GM18907 (cell line): Measurements from ENCODE around the gene TEDC1.

Experiments used
- ATAC-seq: cut with Tn5 transposase; IDR thresholded peaks from one replicate; pipeline ENCODE4 v1.9.1; 2021; ENCODE audit warnings: mild to moderate bottlenecking, moderate library complexity; ENCODE audit not compliant: unreplicated experiment

Gene TEDC1

DNA sequence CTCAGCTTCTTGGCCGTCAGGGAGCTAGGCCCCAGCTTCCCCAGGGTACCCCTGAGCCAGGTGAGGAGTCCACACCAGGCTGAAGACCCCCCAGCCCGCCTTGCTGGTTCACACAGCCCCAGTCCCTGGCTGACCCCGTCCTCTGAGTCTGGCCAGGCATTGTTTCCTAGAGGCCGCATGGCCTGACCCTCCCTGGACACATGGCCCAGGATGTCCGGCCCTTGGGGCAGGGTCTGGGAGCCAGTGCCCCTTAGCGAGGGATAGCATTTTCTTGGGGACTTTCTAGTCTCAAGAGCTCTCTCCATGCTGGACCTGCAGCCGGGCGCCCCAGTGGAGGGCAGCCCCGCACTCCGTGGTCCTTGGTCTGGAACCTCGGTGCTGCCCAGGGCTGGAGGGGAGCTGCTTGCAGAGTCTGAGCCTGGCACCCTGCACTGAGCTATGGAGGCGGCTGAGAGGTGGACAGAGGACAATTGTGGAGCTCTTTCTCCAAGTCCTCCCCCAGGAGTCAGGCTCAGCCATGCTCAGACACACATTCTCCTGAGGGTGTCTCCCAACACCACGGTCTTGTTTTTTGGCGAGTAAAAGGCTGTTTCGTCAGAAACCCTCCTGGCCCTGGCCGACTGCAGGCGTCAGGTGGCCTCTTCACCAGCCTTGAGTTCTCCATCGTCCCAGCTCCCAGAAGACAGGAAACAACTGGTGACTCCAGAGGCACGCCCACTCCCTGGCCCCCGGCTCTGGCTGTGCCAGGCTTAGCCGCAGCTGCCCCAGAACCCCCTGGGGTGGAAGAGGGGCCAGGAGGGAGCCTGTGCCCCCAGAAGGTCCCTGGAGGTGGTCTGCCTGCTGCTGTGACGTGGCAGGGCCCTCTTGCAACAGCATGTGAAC, 34.1 kb upstream of the TEDC1 start:
- no peak for ATAC-seq

- ATAC-seq = no peak
Observed at GRCh38 chr14:105458010-105458409, 33.0 kb upstream of the TEDC1 start.

DNA sequence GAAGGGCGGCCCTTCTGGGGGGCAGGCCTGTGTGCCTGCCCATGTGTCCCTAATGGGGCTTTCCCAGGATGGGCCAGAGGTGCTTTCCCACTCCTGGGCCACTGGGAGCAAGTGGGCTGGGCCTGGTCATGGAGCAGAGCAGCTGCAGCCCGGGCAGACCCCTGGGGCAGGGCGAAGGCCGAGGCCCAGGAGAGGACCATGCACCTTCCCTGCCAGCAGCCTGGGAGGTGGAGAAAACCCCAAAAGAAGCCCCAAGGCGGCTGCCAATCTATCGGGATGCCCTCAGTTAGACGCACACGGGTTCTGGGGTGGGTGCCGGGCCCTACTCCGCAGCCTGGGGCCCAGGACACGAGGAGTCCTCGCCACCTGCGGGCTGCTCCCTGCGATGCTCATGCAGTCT, 32.5 kb upstream of the TEDC1 start:
- ATAC-seq = no peak

DNA sequence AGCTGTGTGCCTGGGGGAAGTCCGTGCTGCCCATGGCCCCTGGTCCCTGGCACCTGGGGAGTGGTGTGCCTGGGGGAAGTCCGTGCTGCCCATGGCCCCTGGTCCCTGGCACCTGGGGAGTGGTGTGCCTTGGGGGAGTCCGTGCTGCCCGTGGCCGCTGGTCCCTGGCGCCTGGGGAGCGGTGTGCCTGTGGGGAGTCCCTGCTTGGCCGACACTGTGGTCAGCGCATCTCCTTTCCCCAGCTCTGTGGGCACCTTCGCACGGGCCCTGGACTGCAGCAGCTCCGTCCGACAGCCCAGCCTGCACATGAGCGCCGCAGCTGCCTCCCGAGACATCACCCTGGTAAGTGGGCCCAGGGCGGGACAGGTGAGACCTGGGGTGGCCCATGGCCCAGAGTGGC, 30.9 kb upstream of the TEDC1 start:
- no peak for ATAC-seq

GRCh38 chr14:105460616-105461015, 30.4 kb upstream of the TEDC1 start:
- ATAC-seq = no peak

GRCh38 chr14:105461903-105462302, 29.1 kb upstream of the TEDC1 start:
- no peak for ATAC-seq

- no peak for ATAC-seq
Observed at GRCh38 chr14:105464501-105464900, 26.5 kb upstream of the TEDC1 start.

GRCh38 chr14:105465209-105466031, 25.6 kb upstream of the TEDC1 start:
- ATAC-seq = no peak

- ATAC-seq = no peak
Observed at GRCh38 chr14:105466531-105467248, 24.4 kb upstream of the TEDC1 start.

GRCh38 chr14:105467249-105467941, 23.7 kb upstream of the TEDC1 start:
- ATAC-seq = no peak

GRCh38 chr14:105467942-105468471, 23.0 kb upstream of the TEDC1 start:
- no peak for ATAC-seq

GRCh38 chr14:105468621-105469241, 22.3 kb upstream of the TEDC1 start:
- ATAC-seq = no peak

- no peak for ATAC-seq
Observed at GRCh38 chr14:105469456-105470349, 21.3 kb upstream of the TEDC1 start.

GRCh38 chr14:105470350-105471296, 20.4 kb upstream of the TEDC1 start:
- no peak for ATAC-seq

DNA sequence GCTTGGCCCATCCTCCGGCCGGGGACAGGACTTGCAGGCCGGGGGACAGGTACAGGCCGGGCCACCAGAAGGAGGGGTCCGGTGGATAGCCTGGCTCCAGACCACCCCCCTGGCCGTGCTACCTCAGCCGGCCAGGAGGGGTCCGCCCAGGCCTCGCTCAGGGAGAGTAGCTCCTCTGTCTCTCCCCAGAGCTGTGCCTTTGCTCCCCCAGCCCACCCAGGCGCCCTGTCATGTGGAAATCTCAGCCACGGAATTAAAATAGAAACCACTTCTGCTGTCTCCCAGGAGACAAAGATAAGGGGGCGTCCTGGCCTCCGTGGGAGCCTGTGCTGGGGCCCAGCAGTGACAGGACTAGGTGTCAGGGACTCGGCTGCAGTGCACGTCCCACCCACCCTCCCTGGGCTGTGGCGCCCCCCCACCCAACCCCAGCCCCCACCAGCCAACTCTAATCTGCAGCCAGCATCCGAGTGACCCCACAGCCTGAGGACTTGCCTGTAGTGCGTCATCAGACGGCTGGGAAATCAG, 19.7 kb upstream of the TEDC1 start:
- ATAC-seq = no peak

- ATAC-seq = no peak
Observed at GRCh38 chr14:105471823-105472485, 19.1 kb upstream of the TEDC1 start.

DNA sequence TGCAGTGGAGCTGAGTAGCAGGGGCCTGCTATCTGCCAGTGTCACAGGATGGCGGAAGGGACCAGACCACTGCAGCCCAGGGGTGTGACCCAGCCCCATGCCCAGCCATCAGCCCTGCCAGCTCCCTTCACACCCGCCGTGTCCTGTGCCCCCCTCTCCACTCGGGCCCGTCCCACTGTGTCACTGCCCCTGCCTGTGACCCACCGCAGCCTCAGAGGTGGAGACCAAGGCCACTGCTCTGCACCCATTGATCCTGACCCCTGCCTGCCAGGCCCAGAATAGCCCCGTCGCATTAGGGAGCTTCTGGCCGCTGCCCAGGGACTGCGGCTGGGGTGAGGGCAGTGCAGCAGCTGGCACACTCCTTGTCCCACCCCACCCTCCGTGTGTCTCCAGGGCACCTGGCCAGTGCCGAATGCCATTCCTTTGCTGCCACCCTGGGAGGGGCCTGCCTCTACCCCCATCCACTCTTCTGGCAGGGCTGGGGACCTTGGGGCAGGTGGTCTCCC, 18.5 kb upstream of the TEDC1 start:
- ATAC-seq = no peak
